Small intestine (tissue), 16 donors: ENCODE data around the gene SMR3A. TPM values are rescaled to one million over a fixed set of nuclear protein-coding genes. Genes with fewer than 3 reads are reported as not detected.

Experiments used
- DNase-seq, 2 donors: peaks; one replicate each; pipeline versions ENCODE4 v3.0.0 to v3.0.0-alpha.2; 2013
- FAIRE-seq: peaks from 2 replicates; lab custom pipeline; 2012; peaks lifted over from hg19 to GRCh38; lab: Jason Lieb, UNC
- H3K27ac ChIP-seq, 3 donors: one replicate each; pipeline ENCODE4 v1.5.1; 2013; ENCODE audit warnings: low read length in 2 of 3, mild to moderate bottlenecking in 2 of 3, control low read depth in 1 of 3, inconsistent platforms in 1 of 3, low read depth in 1 of 3, moderate library complexity in 1 of 3
- H3K27me3 ChIP-seq, 3 donors: one replicate each; pipeline ENCODE4 v1.6.1; 2013; ENCODE audit warnings: low read length in 3 of 3, inconsistent platforms in 1 of 3; ENCODE audit not compliant: control insufficient read depth in 3 of 3, insufficient read depth in 3 of 3
- H3K36me3 ChIP-seq, 3 donors: one replicate each; pipeline ENCODE4 v1.6.1; 2013; ENCODE audit warnings: low read length in 3 of 3, inconsistent platforms in 1 of 3, low read depth in 1 of 3, mild to moderate bottlenecking in 1 of 3, moderate library complexity in 1 of 3; ENCODE audit not compliant: control insufficient read depth in 3 of 3, insufficient read depth in 2 of 3
- H3K4me1 ChIP-seq, 3 donors: one replicate each; pipeline ENCODE4 v1.6.1; 2013; ENCODE audit warnings: low read length in 2 of 3, inconsistent platforms in 1 of 3, low read depth in 1 of 3, mild to moderate bottlenecking in 1 of 3, moderate library complexity in 1 of 3; ENCODE audit not compliant: control insufficient read depth in 3 of 3, insufficient read depth in 2 of 3
- H3K4me3 ChIP-seq, 3 donors: one replicate each; pipeline ENCODE4 v1.5.1; 2013; ENCODE audit warnings: low read length in 3 of 3, control low read depth in 1 of 3, inconsistent platforms in 1 of 3, low read depth in 1 of 3, mild to moderate bottlenecking in 1 of 3, moderate library complexity in 1 of 3
- H3K9me3 ChIP-seq, 2 donors: one replicate each; pipeline ENCODE4 v1.6.1; 2013; ENCODE audit warnings: low read depth in 1 of 2, low read length in 1 of 2; ENCODE audit not compliant: control insufficient read depth in 2 of 2, insufficient read depth in 1 of 2
- WGBS, 3 donors: extraction: QIAGEN DNeasy Blood & Tissue Kit; methylation state at CpG; one replicate each; pipeline ENCODE4 v1.1.7; 2013; 5-methylcytosine and 5-hydroxymethylcytosine counted together
- long read RNA-seq, 10 donors: transcript quantifications; one replicate each; lab custom pipeline, GENCODE V29; 2026
- polyA plus RNA-seq, 4 donors: library from polyadenylated mRNA; stranded (reverse) in 3 of 4; unstranded in 1 of 4; fragments of 200-250 nt in 3 of 4; fragments of 120-200 nt in 1 of 4; gene quantifications; one replicate each; pipeline versions ENCODE4 v1.2.1 to v1.2.3, GENCODE V29; 2013
- donor health status: healthy with polysubstance abuse.
- donor health status: control.
- donor health status: control.
- donor health status: Bipolar disorder and iron deficiency.
- donor health status: healthy.

SMR3A gene
- polyA plus RNA-seq, result not detected
- long read RNA-seq, donor 1, result 0 reads
- long read RNA-seq, donor 2, result 0 reads
- long read RNA-seq, donor 3, result 0 reads
- long read RNA-seq, donor 4, result 0 reads
- long read RNA-seq, donor 5, result 0 reads
- long read RNA-seq, donor 6, result 0 reads
- long read RNA-seq, donor 7, result 0 reads
- long read RNA-seq, donor 8, result 0 reads
- long read RNA-seq, donor 9, result 0 reads
- long read RNA-seq, donor 10, result 0 reads

GRCh38 chr4:70360460-70360859 lies at the start of gene SMR3A:
Gene SMR3A, plus strand, starts transcription at chr4:70360760. Its CDS starts 1,356 bp downstream, at chr4:70362116.
- Histone ChIP-seq H3K4me3 (no peak within 1 kb of the TSS), H3K4me1 (no peaks in the 10 kb centered on the region), H3K27ac (no peak within 1 kb of the TSS), H3K36me3 (no peaks in the 10 kb centered on the region), H3K9me3 (no peaks in the 10 kb centered on the region), H3K27me3 (no peaks in the 10 kb centered on the region)
- WGBS, 3 donors, result 64 to 90% (median 83%) methylated on average over 3 of the region's 3 CpGs
- FAIRE-seq (no peak), DNase-seq (no peak)

GRCh38 chr4:70313736-70314135 lies 46.8 kb upstream of the SMR3A start:
- DNase-seq (no peak), FAIRE-seq (no peak)
- Histone ChIP-seq H3K9me3 (no peaks in the 10 kb centered on the region), H3K4me3 (no peak overlapping the region), H3K36me3 (no peaks in the 10 kb centered on the region), H3K27ac (no peak overlapping the region), H3K27me3 (no peaks in the 10 kb centered on the region), H3K4me1 (no peaks in the 10 kb centered on the region)

GRCh38 chr4:70315928-70316327 lies 44.6 kb upstream of the SMR3A start:
- no peaks in the 10 kb centered on the region for H3K4me1 ChIP-seq
- DNase-seq (no peak), FAIRE-seq (no peak)
- H3K27me3 ChIP-seq, result no peaks in the 10 kb centered on the region
- H3K27ac ChIP-seq, result no peak overlapping the region
- no peak overlapping the region for H3K4me3 ChIP-seq
- H3K36me3 ChIP-seq, result no peaks in the 10 kb centered on the region
- no peaks in the 10 kb centered on the region for H3K9me3 ChIP-seq
- WGBS, 3 donors, result 21 to 39% (median 35%) methylated on average over 1 of the region's 1 CpG

GRCh38 chr4:70326052-70326451 lies 34.5 kb upstream of the SMR3A start:
- Histone ChIP-seq H3K4me1 (no peaks in the 10 kb centered on the region), H3K27me3 (no peaks in the 10 kb centered on the region), H3K27ac (no peak overlapping the region), H3K9me3 (no peaks in the 10 kb centered on the region), H3K4me3 (no peak overlapping the region), H3K36me3 (no peaks in the 10 kb centered on the region)
- FAIRE-seq (no peak), DNase-seq (no peak)
- 84 to 90% (median 84%) methylated on average over 2 of the region's 2 CpGs for WGBS, 3 donors

- no peak for FAIRE-seq
- H3K4me1 ChIP-seq, result no peaks in the 10 kb centered on the region
- H3K36me3 ChIP-seq, result no peaks in the 10 kb centered on the region
- H3K27me3 ChIP-seq, result no peaks in the 10 kb centered on the region
- no peaks in the 10 kb centered on the region for H3K9me3 ChIP-seq
- H3K4me3 ChIP-seq, result no peak within 1 kb of the TSS
- H3K27ac ChIP-seq, result no peak within 1 kb of the TSS
- no peak for DNase-seq
- WGBS, 3 donors, result 92 to 99% (median 92%) methylated on average over 3 of the region's 3 CpGs
These were observed 25.9 kb upstream of the SMR3A start, which contains the start of gene CABS1 for GRCh38 chr4:70334681-70335080. Gene CABS1, plus strand, starts transcription at chr4:70334981. Its CDS starts 59 bp downstream, at chr4:70335040.

- WGBS, 3 donors, result 86 to 88% (median 88%) methylated on average over 5 of the region's 5 CpGs
- FAIRE-seq, result no peak
- Histone ChIP-seq H3K36me3 (no peaks in the 10 kb centered on the region), H3K27ac (no peak overlapping the region), H3K4me1 (no peaks in the 10 kb centered on the region), H3K9me3 (no peaks in the 10 kb centered on the region), H3K27me3 (no peaks in the 10 kb centered on the region), H3K4me3 (no peak overlapping the region)
- DNase-seq, result no peak
These were observed 24.5 kb upstream of the SMR3A start for GRCh38 chr4:70336043-70336442.

GRCh38 chr4:70337886-70338420 lies 22.6 kb upstream of the SMR3A start:
- no peak for FAIRE-seq
- Histone ChIP-seq H3K9me3 (no peaks in the 10 kb centered on the region), H3K4me3 (no peak overlapping the region), H3K36me3 (no peaks in the 10 kb centered on the region), H3K4me1 (no peaks in the 10 kb centered on the region), H3K27me3 (no peaks in the 10 kb centered on the region), H3K27ac (no peak overlapping the region)
- WGBS, 3 donors, result 71 to 93% (median 88%) methylated on average over 1 of the region's 1 CpG
- no peak for DNase-seq

GRCh38 chr4:70356185-70356584 lies 4.4 kb upstream of the SMR3A start:
- H3K27ac ChIP-seq, result no peak overlapping the region
- no peaks in the 10 kb centered on the region for H3K36me3 ChIP-seq
- H3K9me3 ChIP-seq, result no peaks in the 10 kb centered on the region
- no peaks in the 10 kb centered on the region for H3K27me3 ChIP-seq
- DNase-seq (no peak), FAIRE-seq (no peak)
- H3K4me3 ChIP-seq, result no peak overlapping the region
- WGBS, 3 donors, result 65 to 74% (median 70%) methylated on average over 1 of the region's 1 CpG
- no peaks in the 10 kb centered on the region for H3K4me1 ChIP-seq
